ENCODE results near the gene ANKRD13C.

The ANKRD13C gene, protein sequence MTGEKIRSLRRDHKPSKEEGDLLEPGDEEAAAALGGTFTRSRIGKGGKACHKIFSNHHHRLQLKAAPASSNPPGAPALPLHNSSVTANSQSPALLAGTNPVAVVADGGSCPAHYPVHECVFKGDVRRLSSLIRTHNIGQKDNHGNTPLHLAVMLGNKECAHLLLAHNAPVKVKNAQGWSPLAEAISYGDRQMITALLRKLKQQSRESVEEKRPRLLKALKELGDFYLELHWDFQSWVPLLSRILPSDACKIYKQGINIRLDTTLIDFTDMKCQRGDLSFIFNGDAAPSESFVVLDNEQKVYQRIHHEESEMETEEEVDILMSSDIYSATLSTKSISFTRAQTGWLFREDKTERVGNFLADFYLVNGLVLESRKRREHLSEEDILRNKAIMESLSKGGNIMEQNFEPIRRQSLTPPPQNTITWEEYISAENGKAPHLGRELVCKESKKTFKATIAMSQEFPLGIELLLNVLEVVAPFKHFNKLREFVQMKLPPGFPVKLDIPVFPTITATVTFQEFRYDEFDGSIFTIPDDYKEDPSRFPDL

DNA sequence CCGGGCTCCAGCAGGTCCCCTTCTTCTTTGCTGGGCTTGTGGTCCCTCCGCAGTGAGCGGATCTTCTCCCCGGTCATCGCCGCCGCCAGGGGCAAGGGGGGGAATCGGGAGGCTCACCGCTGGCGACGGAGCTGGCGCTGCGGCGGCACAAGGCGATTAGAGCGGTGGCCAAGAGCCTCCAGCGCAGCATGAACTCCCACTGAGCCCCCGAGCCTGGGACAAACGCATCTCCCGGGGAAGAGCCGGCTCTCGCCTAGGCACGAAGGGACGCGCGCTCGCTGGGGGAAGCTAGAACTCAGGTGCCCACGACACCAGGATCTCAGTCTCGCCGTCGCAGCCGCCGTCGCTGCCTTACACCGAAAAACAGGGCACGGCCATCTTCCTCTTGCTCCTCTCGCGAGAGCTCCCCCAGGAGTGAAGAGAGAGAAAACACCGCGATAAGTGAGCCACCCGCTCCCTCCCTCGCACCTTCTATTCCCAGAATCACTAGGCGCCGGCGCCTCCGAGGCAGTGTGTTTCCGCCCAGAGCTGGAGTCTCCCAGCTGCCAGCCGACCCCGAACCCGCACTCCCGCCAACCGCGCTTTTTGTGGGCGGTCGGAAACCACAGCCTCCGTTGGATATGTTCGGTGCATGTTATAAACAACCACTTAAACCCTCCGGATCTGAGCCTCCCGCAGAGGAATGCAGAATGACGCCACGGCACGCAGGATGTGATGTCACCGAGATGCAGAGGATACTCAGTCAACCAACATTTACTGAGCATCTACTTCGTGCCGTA is at the start of gene ANKRD13C:
TSS of gene ANKRD13C (minus strand) at position 391 of the 779 bp plus-strand sequence. CDS start at position 77, 314 bp downstream.
- peak within 1 kb of the TSS; percentile 78 to 80 for H3K4me3 ChIP-seq (ENCODE audit: low read depth in 1 of 2, low read length in 1 of 2)
- H3K36me3 ChIP-seq: no peaks in the 10 kb centered on the region
- peak within 1 kb of the TSS; percentile 62 for H3K27ac ChIP-seq
- TF ChIP-seq, protein P1, sequence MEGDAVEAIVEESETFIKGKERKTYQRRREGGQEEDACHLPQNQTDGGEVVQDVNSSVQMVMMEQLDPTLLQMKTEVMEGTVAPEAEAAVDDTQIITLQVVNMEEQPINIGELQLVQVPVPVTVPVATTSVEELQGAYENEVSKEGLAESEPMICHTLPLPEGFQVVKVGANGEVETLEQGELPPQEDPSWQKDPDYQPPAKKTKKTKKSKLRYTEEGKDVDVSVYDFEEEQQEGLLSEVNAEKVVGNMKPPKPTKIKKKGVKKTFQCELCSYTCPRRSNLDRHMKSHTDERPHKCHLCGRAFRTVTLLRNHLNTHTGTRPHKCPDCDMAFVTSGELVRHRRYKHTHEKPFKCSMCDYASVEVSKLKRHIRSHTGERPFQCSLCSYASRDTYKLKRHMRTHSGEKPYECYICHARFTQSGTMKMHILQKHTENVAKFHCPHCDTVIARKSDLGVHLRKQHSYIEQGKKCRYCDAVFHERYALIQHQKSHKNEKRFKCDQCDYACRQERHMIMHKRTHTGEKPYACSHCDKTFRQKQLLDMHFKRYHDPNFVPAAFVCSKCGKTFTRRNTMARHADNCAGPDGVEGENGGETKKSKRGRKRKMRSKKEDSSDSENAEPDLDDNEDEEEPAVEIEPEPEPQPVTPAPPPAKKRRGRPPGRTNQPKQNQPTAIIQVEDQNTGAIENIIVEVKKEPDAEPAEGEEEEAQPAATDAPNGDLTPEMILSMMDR (IDR thresholded peaks at IDR 0.05): no peak
- H3K9me3 ChIP-seq: no peaks in the 10 kb centered on the region
- H3K4me1 ChIP-seq (ENCODE audit: control insufficient read depth in 1 of 2, insufficient read depth in 1 of 2, low read depth in 1 of 2, low read length in 1 of 2): peaks cover 13 to 24% of the 10 kb centered on the region in 2 experiments
- H3K27me3 ChIP-seq: peaks cover 38% of the 10 kb centered on the region

GRCh38 chr1:70403759-70404158 is 49.2 kb upstream of the ANKRD13C start:
- no peaks in the 10 kb centered on the region for H3K4me1 ChIP-seq (ENCODE audit: control insufficient read depth in 1 of 2, insufficient read depth in 1 of 2, low read depth in 1 of 2, low read length in 1 of 2)
- no peak overlapping the region for H3K4me3 ChIP-seq (ENCODE audit: low read depth in 1 of 2, low read length in 1 of 2)
- TF ChIP-seq, protein P1 (IDR thresholded peaks at IDR 0.05): no peak
- H3K27me3 ChIP-seq: peaks cover 9% of the 10 kb centered on the region
- no peaks in the 10 kb centered on the region for H3K36me3 ChIP-seq
- H3K9me3 ChIP-seq: no peaks in the 10 kb centered on the region
- H3K27ac ChIP-seq: no peak overlapping the region

DNA sequence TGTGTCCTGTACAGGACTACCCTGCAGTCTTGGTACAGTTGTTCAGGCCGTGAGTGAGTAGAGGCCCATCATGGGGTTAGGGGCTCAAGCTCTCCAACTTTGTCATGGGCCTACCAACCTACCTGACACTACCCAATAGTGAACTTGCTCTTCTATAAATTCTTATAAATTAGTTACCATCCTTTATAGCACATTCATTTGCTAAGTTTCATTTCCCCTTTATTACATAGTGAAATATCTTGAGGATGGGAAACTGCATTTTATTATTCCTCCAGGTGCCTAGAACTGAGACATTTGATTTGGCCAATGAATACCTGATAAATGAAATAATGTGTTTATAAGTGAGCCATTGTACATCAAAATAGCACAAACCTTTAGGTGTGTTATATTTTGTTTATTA is 47.5 kb upstream of the ANKRD13C start:
- TF ChIP-seq, protein P1 (IDR thresholded peaks at IDR 0.05): no peak
- H3K36me3 ChIP-seq: no peaks in the 10 kb centered on the region
- peaks cover 9% of the 10 kb centered on the region for H3K27me3 ChIP-seq
- no peaks in the 10 kb centered on the region for H3K4me1 ChIP-seq (ENCODE audit: control insufficient read depth in 1 of 2, insufficient read depth in 1 of 2, low read depth in 1 of 2, low read length in 1 of 2)
- H3K9me3 ChIP-seq: no peaks in the 10 kb centered on the region
- H3K27ac ChIP-seq: no peak overlapping the region
- no peak overlapping the region for H3K4me3 ChIP-seq (ENCODE audit: low read depth in 1 of 2, low read length in 1 of 2)

GRCh38 chr1:70400335-70400734 is 45.8 kb upstream of the ANKRD13C start:
- Histone ChIP-seq H3K36me3 (no peaks in the 10 kb centered on the region), H3K27ac (no peak overlapping the region), H3K27me3 (peaks cover 9% of the 10 kb centered on the region), H3K9me3 (no peaks in the 10 kb centered on the region), H3K4me3 (ENCODE audit: low read depth in 1 of 2, low read length in 1 of 2) (no peak overlapping the region), H3K4me1 (ENCODE audit: control insufficient read depth in 1 of 2, insufficient read depth in 1 of 2, low read depth in 1 of 2, low read length in 1 of 2) (no peaks in the 10 kb centered on the region)
- TF ChIP-seq, protein P1 (IDR thresholded peaks at IDR 0.05): no peak

DNA sequence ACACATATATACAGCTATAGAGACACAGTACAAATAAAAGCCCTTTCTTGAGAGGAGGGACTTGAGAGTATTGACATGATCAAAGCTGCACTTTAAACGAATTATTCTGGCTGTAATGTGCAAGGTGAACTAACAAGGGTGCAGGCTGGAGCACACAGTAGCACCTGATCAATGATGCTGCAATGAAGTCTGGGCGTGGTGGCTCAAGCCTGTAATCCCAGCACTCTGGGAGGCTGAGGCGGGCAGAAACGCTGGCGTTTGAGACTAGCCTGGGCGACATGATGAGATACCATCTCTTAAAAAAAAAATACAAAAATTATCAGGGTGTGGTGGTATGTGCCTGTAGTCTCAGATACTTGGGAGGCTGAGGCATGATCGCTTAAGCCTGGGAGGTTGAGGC is 42.5 kb upstream of the ANKRD13C start:
- H3K9me3 ChIP-seq: no peaks in the 10 kb centered on the region
- H3K27ac ChIP-seq: no peak overlapping the region
- H3K36me3 ChIP-seq: no peaks in the 10 kb centered on the region
- no peaks in the 10 kb centered on the region for H3K4me1 ChIP-seq (ENCODE audit: control insufficient read depth in 1 of 2, insufficient read depth in 1 of 2, low read depth in 1 of 2, low read length in 1 of 2)
- no peaks in the 10 kb centered on the region for H3K27me3 ChIP-seq
- TF ChIP-seq, protein P1 (IDR thresholded peaks at IDR 0.05): no peak
- no peak overlapping the region for H3K4me3 ChIP-seq (ENCODE audit: low read depth in 1 of 2, low read length in 1 of 2)
